OCI-LY3 (cell line): ENCODE data around the gene GPRIN2.

Experiments
- EZH2phosphoT487 ChIP-seq: fragments of 200-600 bp; shearing (Covaris generic); IDR thresholded peaks from 2 replicates; pipeline ENCODE4 v1.6.1; 2018; ENCODE audit warnings: antibody characterized with exemption, mixed run types, low read depth
- TF ChIP-seq, protein P1 (sequence below): fragments of 200-600, 300-600 bp; sonication (generic); IDR thresholded peaks from 2 replicates; pipeline ENCODE4 v1.5.1; 2014; ENCODE audit warnings: antibody characterized with exemption, low read length, low read depth

DNA sequence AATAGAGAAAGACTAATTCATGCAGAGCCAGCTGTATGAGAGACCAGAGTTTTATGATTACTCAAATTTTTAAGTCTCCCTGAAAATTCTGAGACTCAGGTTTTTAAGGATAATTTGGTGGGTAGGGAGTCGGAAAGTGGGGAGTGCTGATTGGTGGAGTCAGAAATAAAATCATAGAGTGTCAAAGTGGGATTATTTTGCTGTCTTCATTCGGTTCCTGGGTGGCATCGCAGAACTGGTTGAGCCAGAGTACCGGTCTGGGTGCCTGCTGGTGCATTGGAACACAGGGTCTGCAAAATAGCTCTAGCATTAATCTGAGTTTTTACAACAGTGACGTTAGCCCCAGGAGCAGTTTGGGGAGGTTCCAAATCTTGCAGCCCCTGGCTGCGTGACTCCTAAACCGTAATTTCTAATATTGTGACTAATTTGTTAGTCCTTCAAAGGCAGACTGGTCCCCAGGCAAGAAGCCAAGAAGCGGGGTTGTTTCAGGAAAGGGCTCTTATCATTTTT lies 32.4 kb downstream of the GPRIN2 start:
- TF ChIP-seq, protein P1, sequence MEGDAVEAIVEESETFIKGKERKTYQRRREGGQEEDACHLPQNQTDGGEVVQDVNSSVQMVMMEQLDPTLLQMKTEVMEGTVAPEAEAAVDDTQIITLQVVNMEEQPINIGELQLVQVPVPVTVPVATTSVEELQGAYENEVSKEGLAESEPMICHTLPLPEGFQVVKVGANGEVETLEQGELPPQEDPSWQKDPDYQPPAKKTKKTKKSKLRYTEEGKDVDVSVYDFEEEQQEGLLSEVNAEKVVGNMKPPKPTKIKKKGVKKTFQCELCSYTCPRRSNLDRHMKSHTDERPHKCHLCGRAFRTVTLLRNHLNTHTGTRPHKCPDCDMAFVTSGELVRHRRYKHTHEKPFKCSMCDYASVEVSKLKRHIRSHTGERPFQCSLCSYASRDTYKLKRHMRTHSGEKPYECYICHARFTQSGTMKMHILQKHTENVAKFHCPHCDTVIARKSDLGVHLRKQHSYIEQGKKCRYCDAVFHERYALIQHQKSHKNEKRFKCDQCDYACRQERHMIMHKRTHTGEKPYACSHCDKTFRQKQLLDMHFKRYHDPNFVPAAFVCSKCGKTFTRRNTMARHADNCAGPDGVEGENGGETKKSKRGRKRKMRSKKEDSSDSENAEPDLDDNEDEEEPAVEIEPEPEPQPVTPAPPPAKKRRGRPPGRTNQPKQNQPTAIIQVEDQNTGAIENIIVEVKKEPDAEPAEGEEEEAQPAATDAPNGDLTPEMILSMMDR = no peak
- no peak for TF ChIP-seq EZH2phosphoT487
